ENCODE results near the gene COL1A1. TPM values are rescaled to one million over a fixed set of nuclear protein-coding genes. Genes with fewer than 3 reads are reported as not detected.

Gene COL1A1
- total RNA-seq, 1 donor from 2014 or later = 12,796 TPM

- Mint-ChIP-seq H3K36me3 (ENCODE audit: low read depth, unreplicated experiment) (peaks cover 30% of the 10 kb centered on the region), H3K4me3 (ENCODE audit: unreplicated experiment) (peak overlapping the region; percentile 57), H3K4me1 (ENCODE audit: low read depth, unreplicated experiment) (peaks cover 50% of the 10 kb centered on the region), H3K9me3 (ENCODE audit: unreplicated experiment) (no peaks in the 10 kb centered on the region), H3K27me3 (ENCODE audit: low read depth, unreplicated experiment) (no peaks in the 10 kb centered on the region), H3K27ac (ENCODE audit: unreplicated experiment) (peak overlapping the region; percentile 94)
- no peak for FAIRE-seq
- Histone ChIP-seq H3K4me1 (ENCODE audit: insufficient read depth, low read length) (peaks cover 70% of the 10 kb centered on the region), H4K20me1 (ENCODE audit: insufficient read depth, low read length) (peaks cover 97% of the 10 kb centered on the region), H3K36me3 (ENCODE audit: insufficient read depth, low read length) (peaks cover 84% of the 10 kb centered on the region), H3K27me3 (ENCODE audit: insufficient read depth, low read length) (no peaks in the 10 kb centered on the region), H3K79me2 (ENCODE audit: insufficient read depth, low read length) (peaks cover 47% of the 10 kb centered on the region), H3K27ac (ENCODE audit: low read depth, low read length) (peak overlapping the region; percentile 79), H3K4me3 (ENCODE audit: insufficient read depth, low read depth, low read length) (no peak overlapping the region), H3K9ac (ENCODE audit: low read length) (peak overlapping the region; percentile 61), H3K9me3 (ENCODE audit: insufficient read depth, low read depth, low read length) (no peaks in the 10 kb centered on the region), H3K4me2 (ENCODE audit: low read length) (peak overlapping the region; percentile 32), H2AFZ (ENCODE audit: low read depth, low read length) (no peak overlapping the region)
- DNase-seq (ENCODE audit: low read depth) = peak; percentile 57
- TF ChIP-seq EZH2 (IDR thresholded peaks at IDR 0.05; ENCODE audit: insufficient read depth, low read length) (no peak), CTCF (IDR thresholded peaks at IDR 0.05; ENCODE audit: insufficient read depth, low read depth, low read length) (no peak)
These were observed 12.9 kb downstream of the COL1A1 start for GRCh38 chr17:50188531-50188920.

GRCh38 chr17:50187751-50188530, 13.5 kb downstream of the COL1A1 start:
- peaks cover 43% of the 10 kb centered on the region for H3K79me2 ChIP-seq (ENCODE audit: insufficient read depth, low read length)
- TF ChIP-seq EZH2 (IDR thresholded peaks at IDR 0.05; ENCODE audit: insufficient read depth, low read length) (no peak), CTCF (IDR thresholded peaks at IDR 0.05; ENCODE audit: insufficient read depth, low read depth, low read length) (no peak)
- H3K4me2 ChIP-seq (ENCODE audit: low read length) = peak overlapping the region; percentile 32
- H3K27me3 ChIP-seq (ENCODE audit: insufficient read depth, low read length) = no peaks in the 10 kb centered on the region
- no peaks in the 10 kb centered on the region for H3K9me3 ChIP-seq (ENCODE audit: insufficient read depth, low read depth, low read length)
- H4K20me1 ChIP-seq (ENCODE audit: insufficient read depth, low read length) = peaks cover 97% of the 10 kb centered on the region
- H3K36me3 ChIP-seq (ENCODE audit: insufficient read depth, low read length) = peaks cover 82% of the 10 kb centered on the region
- no peak overlapping the region for H2AFZ ChIP-seq (ENCODE audit: low read depth, low read length)
- no peaks in the 10 kb centered on the region for H3K27me3 Mint-ChIP-seq (ENCODE audit: low read depth, unreplicated experiment)
- H3K36me3 Mint-ChIP-seq (ENCODE audit: low read depth, unreplicated experiment) = peaks cover 31% of the 10 kb centered on the region
- H3K9me3 Mint-ChIP-seq (ENCODE audit: unreplicated experiment) = no peaks in the 10 kb centered on the region
- no peak overlapping the region for H3K4me3 ChIP-seq (ENCODE audit: insufficient read depth, low read depth, low read length)
- H3K9ac ChIP-seq (ENCODE audit: low read length) = peak overlapping the region; percentile 61
- peak overlapping the region; percentile 94 for H3K27ac Mint-ChIP-seq (ENCODE audit: unreplicated experiment)
- peak overlapping the region; percentile 79 for H3K27ac ChIP-seq (ENCODE audit: low read depth, low read length)
- peaks cover 67% of the 10 kb centered on the region for H3K4me1 ChIP-seq (ENCODE audit: insufficient read depth, low read length)
- H3K4me1 Mint-ChIP-seq (ENCODE audit: low read depth, unreplicated experiment) = peaks cover 50% of the 10 kb centered on the region
- DNase-seq (ENCODE audit: low read depth) = peak; percentile 73
- H3K4me3 Mint-ChIP-seq (ENCODE audit: unreplicated experiment) = peak overlapping the region; percentile 76
- no peak for FAIRE-seq

- Mint-ChIP-seq H3K27ac (ENCODE audit: unreplicated experiment) (peak overlapping the region; percentile 94), H3K4me1 (ENCODE audit: low read depth, unreplicated experiment) (peaks cover 56% of the 10 kb centered on the region), H3K4me3 (ENCODE audit: unreplicated experiment) (peak overlapping the region; percentile 54), H3K9me3 (ENCODE audit: unreplicated experiment) (no peaks in the 10 kb centered on the region), H3K36me3 (ENCODE audit: low read depth, unreplicated experiment) (peaks cover 35% of the 10 kb centered on the region), H3K27me3 (ENCODE audit: low read depth, unreplicated experiment) (no peaks in the 10 kb centered on the region)
- TF ChIP-seq CTCF (IDR thresholded peaks at IDR 0.05; ENCODE audit: insufficient read depth, low read depth, low read length) (no peak), EZH2 (IDR thresholded peaks at IDR 0.05; ENCODE audit: insufficient read depth, low read length) (no peak)
- DNase-seq (ENCODE audit: low read depth) = no peak
- Histone ChIP-seq H3K36me3 (ENCODE audit: insufficient read depth, low read length) (peaks cover 80% of the 10 kb centered on the region), H3K4me1 (ENCODE audit: insufficient read depth, low read length) (peaks cover 61% of the 10 kb centered on the region), H4K20me1 (ENCODE audit: insufficient read depth, low read length) (peaks cover 95% of the 10 kb centered on the region), H3K27ac (ENCODE audit: low read depth, low read length) (peak overlapping the region; percentile 79), H3K9me3 (ENCODE audit: insufficient read depth, low read depth, low read length) (no peaks in the 10 kb centered on the region), H2AFZ (ENCODE audit: low read depth, low read length) (no peak overlapping the region), H3K4me3 (ENCODE audit: insufficient read depth, low read depth, low read length) (no peak overlapping the region), H3K79me2 (ENCODE audit: insufficient read depth, low read length) (peaks cover 38% of the 10 kb centered on the region), H3K9ac (ENCODE audit: low read length) (peak overlapping the region; percentile 61), H3K27me3 (ENCODE audit: insufficient read depth, low read length) (no peaks in the 10 kb centered on the region), H3K4me2 (ENCODE audit: low read length) (peak overlapping the region; percentile 45)
- FAIRE-seq = no peak
These were observed 14.1 kb downstream of the COL1A1 start for GRCh38 chr17:50187394-50187725.
